Measurements from ENCODE around the gene TSPAN9.

TSPAN9 gene

DNA sequence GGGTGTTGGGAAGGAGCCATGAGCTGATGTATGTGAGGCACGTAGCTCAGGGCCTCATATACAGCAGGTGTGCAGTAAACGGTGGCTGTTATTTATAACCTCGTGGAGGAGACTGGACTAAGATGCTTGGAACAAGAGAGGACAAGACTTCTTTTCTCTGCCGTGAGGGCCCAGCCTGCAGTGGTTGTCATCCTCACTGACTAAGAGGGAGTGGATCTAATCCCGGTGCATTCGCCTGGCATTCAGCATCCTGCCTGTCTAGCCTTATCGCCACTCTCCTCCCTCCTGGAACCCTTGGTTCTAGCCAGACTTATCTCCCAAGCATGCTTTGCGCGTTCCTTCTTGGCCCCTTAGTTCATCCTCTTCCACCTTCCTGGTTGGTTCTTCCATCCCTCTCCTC is 3.9 kb downstream of the TSPAN9 start:
- DNase-seq = no peak

DNA sequence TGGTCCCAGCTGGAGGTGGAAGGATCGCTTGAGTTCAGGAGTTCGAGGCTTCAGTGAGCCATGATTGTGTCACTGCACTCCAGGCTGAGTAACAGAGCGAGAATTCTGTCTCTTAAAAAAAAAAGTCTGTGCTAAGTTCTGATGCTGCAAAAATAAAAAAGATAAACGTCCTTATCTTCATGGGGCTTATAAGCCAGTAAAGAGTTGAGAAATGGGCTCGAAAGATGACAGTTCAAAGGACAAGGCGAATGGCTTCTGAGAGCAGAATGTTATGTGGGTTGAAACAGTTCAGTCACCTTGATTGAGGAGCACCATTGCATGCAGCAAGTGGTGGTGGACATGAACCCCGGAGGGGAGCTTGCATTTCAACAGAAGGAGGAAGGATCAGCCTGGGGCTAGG is 4.7 kb downstream of the TSPAN9 start:
- no peak for DNase-seq

DNA sequence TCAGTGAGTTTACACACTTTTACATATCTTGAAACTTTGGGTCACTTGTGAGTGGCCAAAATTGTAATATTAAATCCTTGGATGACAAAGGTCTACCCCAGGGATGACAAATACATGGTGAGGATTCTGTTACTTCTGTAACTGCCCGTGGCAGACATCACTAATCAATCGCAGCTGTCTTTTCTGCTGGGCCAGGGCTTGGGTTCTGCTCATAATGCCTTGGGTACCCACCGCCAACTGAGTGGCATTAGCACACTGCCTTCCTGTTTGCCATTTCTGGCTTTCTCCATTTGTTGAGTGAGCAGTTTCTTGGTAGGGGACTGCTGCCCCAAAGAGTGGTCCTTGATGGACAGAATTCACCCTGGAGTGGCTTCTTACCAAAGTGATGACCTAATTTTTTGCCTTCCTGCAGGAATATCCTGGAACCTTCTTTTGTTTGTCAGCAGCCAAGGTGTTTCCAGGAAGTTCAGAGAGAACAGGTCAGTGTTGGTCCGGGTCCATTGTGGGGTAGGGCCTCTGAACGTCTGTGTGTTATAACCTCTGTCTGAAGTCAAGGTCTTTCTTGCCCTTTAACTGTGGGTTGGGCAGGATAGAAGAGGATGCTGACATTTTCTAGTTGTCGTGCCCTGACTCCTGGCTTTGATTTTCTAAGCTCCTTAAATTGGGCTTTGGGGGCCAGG is 6.2 kb downstream of the TSPAN9 start:
- DNase-seq = no peak

DNA sequence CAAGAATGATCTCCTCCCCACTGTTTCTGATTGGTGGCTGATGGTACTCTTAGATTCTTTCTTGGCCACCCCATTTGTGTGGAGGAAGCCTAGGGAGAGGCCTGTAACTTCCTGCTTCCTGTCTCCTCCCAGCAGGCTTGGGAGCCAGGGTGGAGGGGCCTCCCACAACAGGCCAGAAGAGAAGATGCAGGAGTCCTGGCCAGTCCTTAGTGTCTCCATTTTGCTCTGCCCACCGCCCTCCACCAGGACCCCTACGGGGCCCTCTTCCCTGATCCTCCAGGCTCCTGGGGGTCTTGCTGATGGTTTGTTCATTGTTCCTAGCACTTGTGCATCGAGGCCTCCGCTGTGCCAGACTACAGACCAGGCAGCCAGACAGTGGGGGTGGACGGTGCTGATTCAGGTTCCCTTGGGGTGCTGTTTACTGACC is 6.8 kb downstream of the TSPAN9 start:
- no peak for DNase-seq

DNA sequence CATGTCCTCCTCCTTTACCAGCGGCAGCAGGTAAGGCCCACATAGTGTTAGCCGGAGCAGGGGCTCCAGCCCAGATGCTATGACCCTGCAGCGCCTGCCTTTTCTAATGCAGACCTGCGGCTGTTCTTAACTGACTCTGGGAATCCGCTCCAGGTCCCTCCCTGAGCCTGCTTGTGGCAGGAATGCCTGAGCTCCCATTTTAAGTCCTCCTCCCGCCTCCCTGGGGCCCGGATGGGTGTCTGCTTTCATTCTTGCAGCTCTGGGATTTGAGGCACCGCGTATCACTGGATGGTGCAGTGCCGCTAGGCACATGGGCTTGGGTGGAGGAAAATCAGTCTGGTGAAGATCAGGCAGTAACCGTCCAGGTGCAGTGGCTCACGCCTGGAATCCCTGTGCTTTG is 7.6 kb downstream of the TSPAN9 start:
- no peak for DNase-seq

DNA sequence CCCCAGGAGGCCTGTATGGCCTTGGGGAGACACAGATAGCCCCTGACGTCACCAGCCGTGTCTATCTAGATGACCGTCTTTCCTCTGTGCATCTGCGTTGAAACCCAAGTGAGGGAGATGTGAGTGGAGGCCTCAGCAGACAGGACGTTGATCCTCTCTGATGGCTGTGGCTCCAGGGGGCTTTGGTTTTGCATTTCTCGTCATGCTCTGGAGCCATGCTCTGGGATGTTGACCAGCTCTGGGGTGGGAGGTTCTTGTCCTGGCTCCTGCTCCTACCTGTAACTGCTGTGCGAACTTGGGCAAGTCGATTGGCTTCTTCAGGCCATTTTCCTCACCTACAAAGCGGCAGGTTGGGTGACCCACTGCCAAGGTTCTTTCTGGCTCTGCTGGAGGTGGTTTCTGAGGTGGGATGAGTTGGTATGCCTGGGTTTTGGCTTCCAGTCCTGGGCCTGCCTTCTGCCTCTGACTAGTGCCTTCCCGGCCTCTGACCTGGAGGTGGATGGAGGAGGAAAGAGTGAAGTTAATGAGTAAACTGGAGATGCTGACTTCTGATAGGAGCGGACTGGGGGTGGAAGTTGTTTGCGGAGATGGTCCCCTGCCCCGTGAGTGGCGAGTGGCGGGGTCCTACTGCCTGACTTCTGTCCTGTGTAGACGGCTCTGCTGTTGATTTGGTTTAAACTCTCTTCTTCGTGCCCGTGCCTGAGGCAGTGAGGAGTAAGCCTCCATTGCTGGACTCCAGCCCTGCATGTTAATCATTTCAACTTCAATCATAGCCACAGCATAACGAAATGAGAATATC is 8.4 kb downstream of the TSPAN9 start:
- DNase-seq = no peak

DNA sequence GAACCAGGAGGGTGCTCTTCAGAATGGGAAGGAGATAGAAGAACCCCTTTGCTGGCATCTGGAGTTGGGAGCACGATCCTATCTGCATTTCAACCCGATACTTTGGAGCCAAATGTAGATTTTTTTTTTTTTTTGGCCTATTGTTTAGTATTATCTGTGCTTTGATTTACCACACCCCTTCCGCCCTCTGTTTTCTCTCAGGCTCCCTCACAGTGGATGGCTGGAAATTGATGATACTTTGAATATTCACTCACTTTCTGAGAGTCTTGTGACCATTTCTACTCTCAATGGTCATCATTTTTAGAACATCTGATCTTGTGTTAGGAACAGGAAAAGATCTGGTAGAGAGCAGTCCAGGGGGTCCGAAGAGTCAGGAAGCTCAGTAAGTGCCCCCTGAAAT is 9.0 kb downstream of the TSPAN9 start:
- DNase-seq = no peak

DNA sequence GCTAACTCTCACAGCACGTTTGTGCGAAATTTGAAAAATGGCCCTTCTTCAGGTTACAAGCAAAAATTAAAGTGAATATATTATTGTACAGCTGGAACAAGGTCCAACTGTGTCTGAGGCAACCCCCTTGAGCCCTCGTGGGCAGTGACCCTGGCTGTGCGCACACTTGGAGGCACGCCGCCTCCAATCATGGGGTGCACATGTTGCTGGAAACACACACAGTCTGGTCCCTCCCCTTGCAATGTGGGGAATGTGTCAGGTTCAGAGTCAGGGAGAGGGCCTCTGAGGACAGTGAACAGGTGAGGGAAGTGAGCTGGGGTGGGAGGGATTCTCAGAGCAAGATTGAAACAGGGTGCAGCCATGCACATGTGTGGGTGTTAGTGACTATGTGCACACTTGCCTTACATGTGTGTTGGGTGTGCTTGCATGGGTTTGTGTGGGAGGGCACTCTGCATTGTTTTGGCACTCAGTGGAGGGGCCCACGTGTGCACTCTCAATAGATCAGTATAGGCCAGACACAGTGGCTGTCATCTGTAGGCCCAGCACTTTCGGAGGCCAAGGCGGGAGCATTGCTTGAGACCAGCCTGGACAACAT is 9.6 kb downstream of the TSPAN9 start:
- no peak for DNase-seq

DNA sequence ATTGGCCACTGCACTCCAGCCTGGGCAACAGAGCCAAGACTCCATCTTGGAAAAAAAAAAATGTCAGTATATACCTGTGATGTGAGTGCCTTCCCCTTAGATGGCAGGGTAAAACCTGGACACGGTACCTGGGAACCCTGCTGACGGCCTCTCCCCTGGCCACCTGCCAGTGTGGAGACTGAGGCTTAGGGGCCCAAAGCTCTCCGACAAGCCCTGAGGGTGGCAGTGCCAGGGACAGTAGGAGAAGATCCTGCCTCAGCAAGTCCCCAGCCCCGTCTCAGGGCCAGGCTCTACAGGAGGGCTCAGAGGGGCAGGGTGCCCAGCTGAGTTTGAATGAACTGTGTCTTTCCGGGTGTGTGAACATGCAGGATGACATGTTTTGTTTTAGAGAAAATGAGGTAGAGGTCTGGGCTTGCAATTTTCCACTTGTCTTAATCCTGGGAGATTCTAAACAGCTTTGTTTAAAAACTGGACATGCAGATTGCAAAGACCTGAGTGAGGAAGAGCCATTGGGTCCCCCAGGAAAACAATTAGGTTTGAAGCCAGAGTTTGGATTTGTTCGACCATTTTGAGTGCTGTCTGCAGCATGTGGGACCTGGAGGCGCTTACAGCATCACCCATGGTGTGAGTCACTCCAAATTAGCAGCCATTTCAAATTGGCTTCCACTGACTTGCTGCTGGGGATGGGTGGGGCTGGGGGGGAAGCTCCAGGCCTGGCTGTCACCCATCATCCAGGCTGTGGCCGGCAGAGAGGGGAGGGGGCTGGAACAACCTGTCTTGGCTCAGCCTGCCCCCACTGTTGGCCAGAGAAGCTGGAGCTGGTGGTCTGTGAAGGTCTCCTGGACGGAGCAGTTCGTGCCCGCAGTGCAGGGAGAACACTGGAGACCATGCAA is 10.8 kb downstream of the TSPAN9 start:
- DNase-seq = no peak

DNA sequence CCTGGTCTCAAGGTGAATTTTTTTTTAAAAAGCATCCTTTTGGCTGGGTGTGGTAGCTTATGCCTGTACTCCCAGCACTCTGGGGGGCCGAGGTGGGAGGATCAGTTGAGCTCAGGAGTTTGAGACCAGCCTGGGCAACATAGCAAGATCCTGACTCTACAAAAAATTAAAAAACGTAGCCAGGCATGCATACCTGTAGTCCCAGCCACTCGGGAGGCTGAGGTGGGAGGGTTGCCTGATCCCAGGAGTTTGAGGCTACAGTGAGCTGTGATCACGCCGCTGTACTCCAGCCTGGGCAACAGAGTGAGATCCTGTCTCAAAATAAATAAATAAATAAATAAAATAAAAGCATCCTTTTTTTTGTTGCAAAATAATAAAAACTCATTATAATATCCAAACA is 12.4 kb downstream of the TSPAN9 start:
- DNase-seq = no peak

DNA sequence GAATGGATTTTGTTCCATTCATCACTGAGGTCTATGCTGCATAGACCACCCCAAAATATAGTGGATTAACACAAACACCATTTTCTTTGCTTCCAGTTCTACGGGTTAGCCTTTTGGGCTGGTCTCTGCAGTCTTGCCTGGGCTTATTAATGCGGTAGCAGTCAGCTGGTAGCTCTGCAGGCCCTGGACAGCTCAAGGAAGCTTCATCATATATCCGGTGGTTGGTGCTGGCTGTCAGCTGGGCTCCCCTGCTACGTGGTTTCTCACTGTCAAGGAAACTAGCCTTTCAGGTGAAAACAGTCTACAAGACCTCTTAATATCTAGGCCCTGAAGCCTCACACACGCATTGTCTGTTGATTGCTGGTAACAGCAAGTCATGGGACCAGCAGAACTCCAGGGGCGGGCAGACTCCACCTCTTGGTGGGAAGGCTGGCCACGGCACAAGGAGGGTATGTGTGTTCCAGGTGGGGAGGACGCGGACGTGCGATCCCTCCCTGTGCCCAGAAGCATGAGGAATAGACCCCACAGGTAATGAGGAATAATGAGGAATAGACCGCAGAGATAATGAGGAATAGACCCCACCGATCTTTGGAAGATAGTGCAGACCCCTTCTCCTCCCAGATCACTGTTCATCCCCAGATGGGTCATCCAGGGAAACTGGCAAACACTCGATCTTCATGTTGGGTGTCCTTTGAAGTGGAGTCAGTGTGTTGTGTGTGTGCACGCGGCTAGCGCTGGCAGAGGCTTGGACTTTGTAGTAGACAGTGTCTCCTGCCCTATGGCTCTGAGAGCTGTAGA is 13.3 kb downstream of the TSPAN9 start:
- no peak for DNase-seq

DNA sequence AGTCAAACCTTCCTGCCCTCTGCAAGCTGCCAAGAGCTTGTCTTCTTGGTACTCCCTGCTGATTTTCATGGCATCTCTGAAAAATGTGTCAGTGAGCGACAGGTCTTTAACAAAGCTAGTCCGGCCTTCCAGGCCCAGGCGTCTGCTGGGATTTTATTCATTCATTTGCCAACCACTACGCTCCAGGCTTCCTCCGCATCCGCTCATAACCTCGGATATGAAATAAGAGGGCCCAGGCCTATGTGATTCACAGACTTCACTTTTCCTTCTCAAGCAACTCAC is 13.8 kb downstream of the TSPAN9 start:
- no peak for DNase-seq

DNA sequence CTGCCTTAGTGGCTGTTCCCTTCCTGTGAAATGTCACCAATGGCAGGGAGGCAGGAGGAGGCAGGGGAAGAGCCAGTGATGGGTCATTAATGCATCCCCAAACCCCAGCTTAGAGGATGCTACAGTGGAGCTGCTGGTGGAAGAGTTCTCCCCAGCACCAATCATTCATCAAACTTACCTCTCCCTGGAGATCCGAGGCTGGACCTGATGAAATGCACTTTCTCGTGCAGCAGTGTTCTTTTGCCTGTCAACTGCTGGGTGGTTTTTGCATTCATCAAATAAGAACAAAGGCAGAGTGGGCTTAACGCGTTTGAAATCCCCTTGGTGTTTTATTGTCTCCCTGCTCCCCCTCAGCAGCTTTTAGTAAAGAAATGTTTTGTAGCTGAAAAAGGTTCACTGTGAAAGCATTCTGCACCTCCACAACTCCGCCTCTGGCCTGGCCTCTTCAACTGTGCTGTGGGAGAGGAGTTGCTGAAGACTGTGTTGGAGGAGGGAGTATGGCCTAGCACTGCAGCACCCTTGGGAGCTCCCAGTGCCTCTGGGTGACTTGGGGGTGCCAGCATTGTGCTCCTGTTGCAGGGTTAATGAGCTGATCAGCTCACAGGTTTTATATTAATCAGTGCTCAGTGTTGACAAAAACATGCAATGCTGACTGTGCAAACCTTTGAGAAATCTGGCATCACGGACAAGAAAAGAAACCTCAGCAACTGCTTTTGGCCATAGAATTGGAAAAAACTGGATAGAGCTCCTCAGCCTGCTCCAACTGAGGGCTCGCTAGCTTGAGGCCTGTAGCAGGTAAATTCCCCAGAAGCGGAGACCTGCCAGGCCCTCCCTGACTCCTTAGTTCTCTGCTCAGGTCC is 14.4 kb downstream of the TSPAN9 start:
- no peak for DNase-seq

DNA sequence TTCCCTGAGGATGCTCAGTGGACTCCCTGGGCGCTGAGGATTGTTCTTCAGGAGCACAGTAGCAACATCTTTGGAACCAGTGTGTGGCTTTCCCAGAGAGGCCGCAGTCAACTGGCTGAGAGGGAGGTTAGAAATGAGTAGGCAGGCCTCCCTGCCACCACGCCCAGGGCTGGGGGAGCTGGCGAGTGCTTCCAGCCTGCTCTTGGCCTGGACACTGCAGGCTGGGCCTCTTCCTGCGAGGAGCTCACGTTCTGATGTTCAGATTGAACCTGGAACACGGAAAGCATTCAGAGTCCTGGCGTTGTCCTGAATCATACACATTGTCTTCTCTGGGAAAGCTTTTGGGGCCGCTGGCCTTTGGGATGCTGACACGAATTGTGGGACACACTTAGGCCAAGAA is 15.6 kb downstream of the TSPAN9 start:
- DNase-seq = no peak

DNA sequence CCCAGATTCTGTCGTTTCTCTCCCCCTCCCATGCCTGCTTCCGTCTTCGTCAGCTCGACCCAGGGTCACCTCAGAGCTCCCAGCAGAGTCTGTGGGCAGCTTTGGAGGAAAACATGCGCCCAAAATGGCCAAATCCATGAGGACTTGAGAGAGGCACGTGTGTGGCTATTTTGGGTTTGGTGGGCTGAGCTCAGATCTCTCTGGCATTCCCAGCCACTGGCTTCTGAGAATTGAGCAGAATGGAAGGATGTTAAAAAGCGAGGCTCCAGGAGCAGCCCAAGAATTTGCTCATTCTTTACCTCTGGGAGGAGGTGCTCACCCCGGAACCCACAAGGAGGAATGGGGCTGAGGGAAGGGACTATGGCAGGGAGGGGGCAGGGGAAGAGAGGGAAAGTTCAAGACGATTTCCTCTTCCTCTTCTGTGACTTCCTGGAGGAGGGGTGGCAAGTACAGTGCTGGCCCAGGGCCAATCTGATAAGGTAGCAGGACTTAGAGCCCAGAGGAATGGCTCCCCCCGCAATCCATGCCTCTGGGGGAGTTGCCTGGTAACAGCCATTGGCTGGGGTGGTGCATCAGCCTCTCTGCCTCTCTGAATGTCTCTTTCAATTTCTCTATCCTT is 20.1 kb downstream of the TSPAN9 start:
- no peak for DNase-seq

DNA sequence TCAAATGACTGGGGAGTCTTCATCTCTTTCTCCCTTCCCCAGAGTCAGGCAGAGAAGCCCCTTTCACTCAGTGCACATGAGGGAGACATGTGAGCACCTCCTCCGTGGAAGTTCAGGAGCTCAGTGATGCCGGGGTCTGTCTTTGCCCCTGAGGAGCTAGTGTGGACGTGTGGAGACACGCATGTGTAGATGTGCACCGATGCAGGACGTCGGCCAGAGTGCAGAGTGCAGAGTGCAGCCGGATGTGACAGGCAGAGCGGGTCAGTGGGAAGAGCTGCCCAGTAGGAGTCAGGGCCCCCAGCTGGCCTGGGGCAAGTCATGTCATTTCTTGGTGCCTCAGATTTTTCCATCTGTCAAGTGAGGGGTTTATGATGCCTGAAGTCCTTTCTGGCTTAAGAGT is 20.7 kb downstream of the TSPAN9 start:
- no peak for DNase-seq

DNA sequence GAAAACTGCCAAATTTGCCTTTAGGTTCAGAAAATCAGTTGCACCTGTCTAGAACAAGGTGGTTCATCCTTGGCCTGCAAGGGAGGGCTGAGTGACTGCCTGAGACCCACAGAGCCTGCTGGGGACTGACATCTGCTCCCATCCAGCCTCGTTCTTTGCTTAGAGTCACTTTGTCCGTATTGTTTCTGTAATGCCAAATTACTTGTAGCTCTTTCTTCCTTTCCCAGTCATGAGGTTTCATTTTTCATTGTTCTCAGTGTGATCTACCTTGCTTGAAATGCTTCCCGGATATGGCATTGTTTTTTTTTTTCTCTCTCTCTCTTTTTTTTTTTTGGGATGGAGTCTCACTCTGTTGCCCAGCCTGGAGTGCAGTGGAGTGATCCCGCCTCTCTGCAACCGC is 21.3 kb downstream of the TSPAN9 start:
- no peak for DNase-seq

DNA sequence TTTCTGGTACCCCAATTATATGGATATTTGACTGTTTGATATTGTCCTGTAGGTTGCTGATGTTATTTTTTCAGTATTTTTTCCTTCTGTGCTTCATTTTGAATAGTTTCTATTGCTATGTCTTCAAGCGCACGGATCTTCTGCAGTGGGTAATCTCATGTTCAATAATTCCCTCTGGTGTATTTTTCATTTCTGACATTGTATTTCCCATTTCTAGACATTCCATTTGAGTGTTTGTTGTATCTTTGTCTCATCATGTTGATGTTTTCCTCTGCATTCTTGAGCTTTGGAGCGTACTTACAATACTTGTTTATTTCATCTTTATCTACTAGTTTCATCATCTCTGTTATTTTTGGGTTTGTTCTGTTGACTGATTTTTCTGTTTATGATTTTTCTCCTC is 22.0 kb downstream of the TSPAN9 start:
- no peak for DNase-seq

DNA sequence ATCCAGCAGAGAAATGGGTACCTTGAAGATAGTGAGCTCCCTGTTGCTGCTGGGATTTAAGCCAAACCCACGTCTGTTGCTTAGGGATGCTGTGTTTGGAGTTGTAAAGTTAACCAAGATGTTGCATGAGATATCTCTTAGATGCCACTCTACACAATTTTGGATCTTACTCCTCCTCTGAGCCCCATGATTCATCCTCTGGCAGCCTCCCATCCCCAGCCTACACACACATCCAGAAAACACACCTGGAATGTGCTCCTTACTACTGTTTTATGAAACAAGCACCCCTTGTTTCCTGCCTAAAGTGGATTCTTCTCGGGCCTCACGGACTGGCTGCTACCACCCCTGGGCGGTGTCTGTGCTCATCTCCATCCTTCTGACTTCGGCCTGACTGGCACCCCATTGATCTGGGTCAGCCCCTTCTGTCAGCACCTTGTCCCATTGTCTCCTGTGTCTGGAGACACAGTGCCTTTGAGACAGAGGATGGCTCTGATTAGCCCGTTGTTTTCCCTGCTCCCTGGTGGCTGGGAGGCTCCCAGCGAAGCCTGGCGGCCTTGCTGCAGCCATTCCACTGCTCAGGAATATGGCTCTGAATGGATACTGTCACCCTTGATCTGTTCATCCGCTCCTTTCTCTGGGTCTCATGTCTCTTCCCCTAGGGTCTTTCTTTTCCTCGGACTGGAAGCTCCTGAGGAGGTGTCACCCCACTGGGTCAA is 24.3 kb downstream of the TSPAN9 start:
- no peak for DNase-seq

DNA sequence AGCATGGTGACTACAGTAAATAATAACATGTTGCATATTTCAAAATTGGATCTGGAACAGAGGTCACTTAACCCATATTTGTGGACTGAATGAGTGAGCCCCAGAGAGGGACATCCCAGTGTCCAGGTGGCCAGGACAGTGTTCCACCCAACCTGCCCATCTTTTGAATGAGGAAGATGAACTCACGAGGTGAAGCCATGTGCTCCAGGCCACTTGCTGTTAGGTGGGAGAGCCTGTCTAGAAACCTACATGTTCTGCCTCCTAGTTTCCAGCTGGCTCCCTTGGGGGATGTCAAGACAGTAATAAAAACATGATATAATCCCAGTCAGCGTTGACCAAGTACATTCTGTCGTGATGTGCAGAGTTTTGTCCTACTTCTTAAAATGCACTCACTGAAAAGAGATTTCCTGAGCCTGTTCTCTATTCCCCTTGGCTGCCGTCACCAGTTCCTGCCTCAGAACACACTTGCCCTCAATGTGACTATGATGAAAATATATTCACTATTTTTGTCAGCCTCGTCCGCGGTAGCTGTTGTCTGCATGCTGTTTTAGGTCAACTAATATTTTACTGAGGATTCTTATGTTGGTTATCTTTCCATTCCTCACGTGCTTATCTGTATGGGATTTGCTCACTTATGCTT is 25.7 kb downstream of the TSPAN9 start:
- DNase-seq = no peak
